Brain microvascular endothelial cell (primary cell): ENCODE measurements around the gene KIF20B.

Experiments used
- DNase-seq: peaks from one replicate; pipeline ENCODE4 v3.0.0-alpha.2; 2020
- H3K27ac ChIP-seq: fragments of 250-450 bp; sonication (Bioruptor Pico); 2 replicates; pipeline ENCODE4 v1.5.1; 2020; ENCODE audit warnings: mild to moderate bottlenecking, moderate library complexity
- H3K27me3 ChIP-seq: fragments of 250-450 bp; sonication (Bioruptor Pico); replicated peaks from 2 replicates; pipeline ENCODE4 v1.5.1; 2020; ENCODE audit warnings: mild to moderate bottlenecking
- H3K36me3 ChIP-seq: fragments of 250-450 bp; sonication (Bioruptor Pico); replicated peaks from 2 replicates; pipeline ENCODE4 v1.5.1; 2020; ENCODE audit warnings: mild to moderate bottlenecking
- H3K4me3 ChIP-seq: 2 replicates; pipeline ENCODE4 v1.5.1; 2011; ENCODE audit warnings: low read depth, mild to moderate bottlenecking, control low read depth, low read length, moderate library complexity
- in situ Hi-C: cut with HindIII; loops from 2 replicates; pipeline ENCODE4 v1.10.0; 2017; ENCODE audit warnings: low sequenced_read_pairs, low pct_ligation_motif_present
- TF ChIP-seq, protein P1 (sequence below): IDR thresholded peaks from 2 replicates; pipeline ENCODE4 v1.5.1; 2011; ENCODE audit warnings: low read depth, mild to moderate bottlenecking, moderate library complexity, low read length, control low read depth, inconsistent platforms; ENCODE audit errors: missing control alignments

The KIF20B gene

DNA sequence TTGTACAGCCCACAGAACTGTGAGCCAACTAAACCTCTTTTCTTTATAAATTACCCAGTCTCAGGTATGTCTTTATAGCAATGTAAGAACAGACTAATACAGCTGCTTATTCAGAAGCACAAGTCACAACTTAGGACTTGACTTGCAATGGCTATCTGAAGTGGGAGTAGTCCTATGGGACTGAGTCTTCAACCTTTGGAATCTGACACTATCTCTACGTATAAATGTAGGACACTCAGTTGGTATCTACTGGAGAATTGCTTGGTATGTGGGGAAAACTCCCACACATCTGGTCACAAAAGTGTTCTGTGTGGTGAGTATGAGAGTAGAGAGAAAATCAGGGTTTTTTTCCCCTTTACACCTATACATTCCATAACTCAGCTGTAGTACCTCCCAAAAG, 44.1 kb upstream of the KIF20B start:
- no peaks in the 10 kb centered on the region for H3K27me3 ChIP-seq
- H3K4me3 ChIP-seq: no peak overlapping the region
- TF ChIP-seq, protein P1, sequence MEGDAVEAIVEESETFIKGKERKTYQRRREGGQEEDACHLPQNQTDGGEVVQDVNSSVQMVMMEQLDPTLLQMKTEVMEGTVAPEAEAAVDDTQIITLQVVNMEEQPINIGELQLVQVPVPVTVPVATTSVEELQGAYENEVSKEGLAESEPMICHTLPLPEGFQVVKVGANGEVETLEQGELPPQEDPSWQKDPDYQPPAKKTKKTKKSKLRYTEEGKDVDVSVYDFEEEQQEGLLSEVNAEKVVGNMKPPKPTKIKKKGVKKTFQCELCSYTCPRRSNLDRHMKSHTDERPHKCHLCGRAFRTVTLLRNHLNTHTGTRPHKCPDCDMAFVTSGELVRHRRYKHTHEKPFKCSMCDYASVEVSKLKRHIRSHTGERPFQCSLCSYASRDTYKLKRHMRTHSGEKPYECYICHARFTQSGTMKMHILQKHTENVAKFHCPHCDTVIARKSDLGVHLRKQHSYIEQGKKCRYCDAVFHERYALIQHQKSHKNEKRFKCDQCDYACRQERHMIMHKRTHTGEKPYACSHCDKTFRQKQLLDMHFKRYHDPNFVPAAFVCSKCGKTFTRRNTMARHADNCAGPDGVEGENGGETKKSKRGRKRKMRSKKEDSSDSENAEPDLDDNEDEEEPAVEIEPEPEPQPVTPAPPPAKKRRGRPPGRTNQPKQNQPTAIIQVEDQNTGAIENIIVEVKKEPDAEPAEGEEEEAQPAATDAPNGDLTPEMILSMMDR: no peak
- no peaks in the 10 kb centered on the region for H3K36me3 ChIP-seq
- no peak overlapping the region for H3K27ac ChIP-seq
- in situ Hi-C loops: no loop called here
- DNase-seq: no peak

DNA sequence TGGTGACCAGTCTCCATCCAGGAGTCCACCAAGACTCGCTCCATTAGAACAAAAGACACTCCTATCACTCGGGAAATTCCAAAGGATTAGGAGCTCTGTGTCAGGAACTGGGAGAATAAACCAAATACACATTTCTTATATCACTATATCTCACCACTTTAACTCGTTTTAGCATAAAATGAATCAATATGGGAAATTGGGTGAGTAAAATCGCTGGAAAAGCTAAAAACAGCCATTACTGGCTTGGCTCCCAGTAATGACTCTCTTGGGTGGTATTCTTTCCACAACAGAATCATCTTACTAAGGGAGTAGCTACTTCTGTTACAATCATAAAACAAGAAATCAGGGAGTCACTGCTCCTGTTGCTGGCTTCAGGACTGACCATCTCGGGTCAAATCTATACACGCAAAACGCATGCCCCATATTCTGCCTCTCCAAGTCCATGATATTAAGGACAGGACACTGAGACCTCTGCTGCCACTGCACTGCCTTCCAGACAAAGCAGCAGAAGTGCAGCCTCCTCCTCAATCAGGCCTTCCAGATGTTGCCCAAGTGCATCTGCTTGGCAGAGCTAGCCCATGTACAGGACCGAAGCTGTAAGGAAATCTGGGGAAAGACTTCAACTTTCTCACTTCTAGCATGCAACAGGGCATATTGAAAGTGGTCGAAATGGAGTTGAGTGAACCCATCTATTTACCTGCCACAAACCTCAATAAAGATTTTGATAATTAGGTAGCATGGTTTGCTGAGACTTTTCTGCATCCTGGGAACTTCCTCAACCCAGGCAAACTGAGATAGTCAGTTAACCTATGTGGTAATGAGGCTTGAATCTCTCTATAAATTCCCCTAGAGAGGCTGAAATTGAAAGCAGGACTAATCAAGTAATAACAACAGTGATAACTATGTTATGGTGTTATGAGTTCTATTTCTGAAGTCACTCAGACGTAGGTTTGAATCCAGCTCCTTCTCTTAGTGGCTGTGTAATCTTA, 42.0 kb upstream of the KIF20B start:
- TF ChIP-seq, protein P1: no peak
- in situ Hi-C loops: no loop called here
- no peaks in the 10 kb centered on the region for H3K36me3 ChIP-seq
- DNase-seq: peak; percentile 71
- no peak overlapping the region for H3K27ac ChIP-seq
- no peak overlapping the region for H3K4me3 ChIP-seq
- no peaks in the 10 kb centered on the region for H3K27me3 ChIP-seq

DNA sequence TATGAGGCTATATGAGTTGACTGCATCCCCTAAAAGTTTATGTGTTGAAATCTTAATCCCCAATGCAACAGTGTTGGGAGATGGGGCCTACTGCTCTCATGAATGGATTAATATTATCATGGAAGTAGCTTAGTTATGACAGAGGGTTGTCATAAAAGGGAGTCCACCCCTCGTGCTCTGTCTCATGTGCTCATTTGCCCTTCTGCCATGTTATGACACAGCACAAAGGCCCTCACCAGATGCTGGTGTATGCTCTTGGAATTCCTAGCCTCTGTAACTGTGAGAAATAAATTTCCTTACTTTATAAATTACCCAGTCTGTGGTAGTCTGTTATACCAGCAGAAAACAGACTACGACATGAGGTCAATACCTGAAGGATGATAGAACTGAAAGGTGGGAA, 38.8 kb upstream of the KIF20B start:
- no peak for DNase-seq
- Histone ChIP-seq H3K36me3 (no peaks in the 10 kb centered on the region), H3K27me3 (no peaks in the 10 kb centered on the region), H3K27ac (no peak overlapping the region), H3K4me3 (no peak overlapping the region)
- in situ Hi-C loops: no loop called here
- TF ChIP-seq, protein P1: no peak

DNA sequence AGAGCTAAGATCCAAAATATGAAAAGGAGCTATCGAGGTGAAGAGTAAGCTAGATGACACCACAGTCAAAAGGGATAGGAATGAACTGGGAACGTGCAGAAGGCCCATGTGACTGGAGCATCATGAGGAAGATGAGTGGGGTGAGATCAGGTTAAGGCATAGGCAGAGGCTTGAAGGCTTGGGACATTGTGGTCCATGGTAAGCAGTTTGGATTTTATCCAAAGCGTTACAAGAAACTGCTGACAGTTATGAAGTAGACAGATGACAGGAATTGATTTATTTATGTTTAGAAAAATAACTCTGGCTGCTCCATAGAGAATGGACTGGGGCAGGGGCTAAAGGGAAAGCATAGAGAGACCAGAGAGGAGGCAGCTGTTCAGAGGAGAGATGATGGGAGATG, 38.2 kb upstream of the KIF20B start:
- no peaks in the 10 kb centered on the region for H3K27me3 ChIP-seq
- TF ChIP-seq, protein P1: no peak
- no peaks in the 10 kb centered on the region for H3K36me3 ChIP-seq
- no peak for DNase-seq
- no peak overlapping the region for H3K4me3 ChIP-seq
- no peak overlapping the region for H3K27ac ChIP-seq
- in situ Hi-C loops: no loop called here

DNA sequence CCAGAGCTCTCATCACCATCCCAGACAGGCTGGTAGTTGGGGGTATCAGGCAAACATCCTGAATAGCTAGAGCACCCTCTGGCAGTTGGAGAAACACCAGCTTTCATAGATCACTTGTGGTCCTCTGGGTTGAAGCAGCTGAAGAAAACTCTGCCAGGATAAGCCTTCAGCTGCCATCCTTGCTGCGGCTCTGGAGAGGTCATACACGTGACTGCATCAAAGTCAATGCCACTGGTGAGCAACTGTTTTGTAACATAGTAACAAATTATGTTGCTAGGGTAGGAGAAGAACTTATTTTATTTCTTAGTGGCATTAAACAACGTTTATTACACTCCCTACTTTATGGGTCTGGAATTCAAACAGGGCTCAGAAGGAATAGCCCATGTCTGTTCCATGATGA, 37.2 kb upstream of the KIF20B start:
- Histone ChIP-seq H3K27ac (no peak overlapping the region), H3K27me3 (no peaks in the 10 kb centered on the region)
- in situ Hi-C loops: no loop called here

More for the DNA sequence above, 37.2 kb upstream of the KIF20B start:
- no peak for DNase-seq
- no peaks in the 10 kb centered on the region for H3K36me3 ChIP-seq
- H3K4me3 ChIP-seq: no peak overlapping the region
- TF ChIP-seq, protein P1: no peak
